Peyer's patch (tissue), 4 donors: Measurements from ENCODE around the gene APLP1.

Source experiments
- POLR2A ChIP-seq, 2 donors: fragments of 450-650 bp; IDR thresholded peaks; one replicate each; pipeline ENCODE4 v1.5.1; 2017; ENCODE audit warnings: antibody characterized with exemption in 2 of 2, mild to moderate bottlenecking in 2 of 2, moderate library complexity in 2 of 2
- TF ChIP-seq, protein P1 (sequence below), 6 experiments: fragments of 450-650 bp in 4 of 6; fragments of 200-600 bp in 2 of 6; sonication (generic) in 1 of 6; IDR thresholded peaks; one replicate each; pipeline ENCODE4 v1.5.1; 2017 to 2019; ENCODE audit warnings: antibody characterized with exemption in 6 of 6, mild to moderate bottlenecking in 3 of 6, moderate library complexity in 1 of 6

DNA sequence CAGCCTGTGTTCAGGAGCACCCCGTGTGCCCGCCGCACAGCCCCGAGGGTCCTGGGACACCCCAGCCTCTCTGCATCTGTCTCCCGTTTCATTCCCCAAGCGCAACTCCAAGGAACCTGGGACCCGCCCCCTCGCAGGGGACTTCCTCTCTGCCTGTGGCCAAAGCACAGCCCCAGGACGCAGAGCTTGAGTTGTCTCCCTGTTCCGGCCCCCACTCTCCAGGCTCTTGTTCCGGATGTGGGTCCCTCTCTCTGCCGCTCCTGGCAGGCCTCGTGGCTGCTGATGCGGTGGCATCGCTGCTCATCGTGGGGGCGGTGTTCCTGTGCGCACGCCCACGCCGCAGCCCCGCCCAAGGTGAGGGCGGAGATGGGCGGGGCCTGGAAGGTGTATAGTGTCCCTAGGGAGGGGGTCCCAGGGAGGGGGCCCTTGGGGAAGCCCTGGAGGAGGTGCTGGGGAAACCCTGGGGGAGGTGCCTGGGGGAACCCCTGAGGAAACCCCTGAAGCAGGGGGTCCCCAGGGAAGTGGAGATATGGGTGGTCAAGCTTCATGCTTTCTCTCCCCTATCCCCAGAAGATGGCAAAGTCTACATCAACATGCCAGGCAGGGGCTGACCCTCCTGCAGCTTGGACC lies 35.3 kb downstream of the APLP1 start:
- TF ChIP-seq, protein P1, sequence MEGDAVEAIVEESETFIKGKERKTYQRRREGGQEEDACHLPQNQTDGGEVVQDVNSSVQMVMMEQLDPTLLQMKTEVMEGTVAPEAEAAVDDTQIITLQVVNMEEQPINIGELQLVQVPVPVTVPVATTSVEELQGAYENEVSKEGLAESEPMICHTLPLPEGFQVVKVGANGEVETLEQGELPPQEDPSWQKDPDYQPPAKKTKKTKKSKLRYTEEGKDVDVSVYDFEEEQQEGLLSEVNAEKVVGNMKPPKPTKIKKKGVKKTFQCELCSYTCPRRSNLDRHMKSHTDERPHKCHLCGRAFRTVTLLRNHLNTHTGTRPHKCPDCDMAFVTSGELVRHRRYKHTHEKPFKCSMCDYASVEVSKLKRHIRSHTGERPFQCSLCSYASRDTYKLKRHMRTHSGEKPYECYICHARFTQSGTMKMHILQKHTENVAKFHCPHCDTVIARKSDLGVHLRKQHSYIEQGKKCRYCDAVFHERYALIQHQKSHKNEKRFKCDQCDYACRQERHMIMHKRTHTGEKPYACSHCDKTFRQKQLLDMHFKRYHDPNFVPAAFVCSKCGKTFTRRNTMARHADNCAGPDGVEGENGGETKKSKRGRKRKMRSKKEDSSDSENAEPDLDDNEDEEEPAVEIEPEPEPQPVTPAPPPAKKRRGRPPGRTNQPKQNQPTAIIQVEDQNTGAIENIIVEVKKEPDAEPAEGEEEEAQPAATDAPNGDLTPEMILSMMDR (IDR thresholded peaks at IDR 0.05): no peak
- TF ChIP-seq POLR2A (IDR thresholded peaks at IDR 0.05): peak in 1 of 2 donors; percentile 41
